GM19238 (cell line): ENCODE data around the gene BCL7A.
"Not testable (repeated sequence)": the region's sequence is repeated elsewhere in the genome, so short reads cannot be mapped to it uniquely, and the experiment has no call there.

Source experiments
- DNase-seq: peaks from one replicate; pipeline ENCODE4 v3.0.0; 2011; ENCODE audit warnings: low spot score; ENCODE audit not compliant: insufficient read length

BCL7A gene

GRCh38 chr12:122021822-122022392 lies at the start of gene BCL7A:
Gene BCL7A, plus strand, starts transcription at chr12:122021884. Its CDS starts 208 bp downstream, at chr12:122022092.
- DNase-seq = peak; percentile 60

- no peak for DNase-seq
These were observed 47.4 kb upstream of the BCL7A start for GRCh38 chr12:121974026-121974985.

DNA sequence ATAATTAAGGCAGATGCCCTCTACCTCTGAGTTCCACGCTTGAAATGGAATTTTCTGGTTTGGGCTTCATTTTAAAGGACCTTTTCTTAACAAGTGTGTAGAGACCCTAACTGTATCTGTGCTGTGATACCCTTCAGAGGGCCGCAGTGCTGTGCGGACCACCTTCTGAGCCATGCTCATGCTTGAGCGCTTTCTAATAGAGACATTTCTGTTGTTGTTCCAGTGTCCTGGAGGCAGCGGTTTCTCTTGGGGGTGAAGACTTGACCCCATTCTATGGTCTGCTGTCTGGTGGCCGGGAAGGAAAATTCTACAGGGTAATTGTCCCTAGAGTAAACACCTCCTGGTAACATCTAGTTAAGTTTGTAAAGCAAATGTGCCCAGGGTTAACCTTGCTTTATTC lies 46.7 kb upstream of the BCL7A start:
- DNase-seq = no peak

- no peak for DNase-seq
These were observed 44.7 kb upstream of the BCL7A start for GRCh38 chr12:121976950-121977349.

DNA sequence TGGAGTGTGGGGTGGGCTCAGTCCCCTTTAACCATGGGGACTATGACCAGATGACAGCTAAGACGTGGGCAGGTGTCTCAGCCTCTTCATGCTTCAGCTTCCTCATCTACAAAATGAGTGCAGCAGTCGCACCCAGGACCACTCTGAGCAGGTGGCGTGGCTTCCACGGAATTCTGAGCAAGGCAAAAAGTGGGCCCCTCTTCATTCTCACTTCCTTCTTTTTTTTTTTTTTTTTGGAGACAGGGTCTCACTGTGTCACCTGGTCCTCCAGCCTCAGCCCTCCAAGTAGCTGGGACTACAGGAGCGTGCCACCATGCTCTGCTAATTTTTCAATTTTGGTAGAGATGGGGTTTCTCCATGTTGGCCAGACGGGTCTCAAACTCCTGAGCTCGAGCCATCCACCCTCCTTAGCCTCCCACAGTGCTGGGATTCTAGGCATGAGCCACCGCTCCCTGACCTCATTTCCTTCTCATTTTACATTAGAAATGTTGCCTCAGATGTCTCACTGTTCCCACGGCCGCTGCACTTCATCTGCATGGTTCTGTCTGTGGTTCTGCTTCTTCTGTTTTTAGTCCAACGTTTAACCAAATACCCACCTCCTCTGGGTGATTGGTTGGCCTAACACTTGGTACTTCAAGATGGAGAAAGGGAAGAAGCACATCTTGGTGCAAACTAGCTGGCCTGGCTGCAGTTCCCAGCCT lies 41.3 kb upstream of the BCL7A start:
- no peak for DNase-seq

DNA sequence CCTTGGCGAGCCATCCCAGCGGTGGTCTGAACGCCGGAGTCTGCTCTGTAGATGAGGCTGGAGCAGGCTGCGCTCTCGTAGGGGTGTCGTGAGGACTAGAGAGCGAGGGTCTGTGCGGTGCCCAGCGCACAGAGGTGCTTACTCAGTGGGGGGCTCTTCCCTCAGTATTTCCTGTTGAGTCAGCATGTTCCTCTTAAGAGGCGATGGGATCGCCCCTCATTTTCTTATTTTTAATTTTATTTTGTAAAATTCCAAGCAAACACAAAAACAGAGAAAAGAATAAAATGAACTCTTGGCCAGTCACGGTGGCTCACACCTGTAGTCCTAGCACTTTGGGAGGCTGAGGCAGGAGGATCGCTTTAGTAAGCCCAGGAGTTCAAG lies 40.8 kb upstream of the BCL7A start:
- DNase-seq = no peak

GRCh38 chr12:121981456-121981855 lies 40.2 kb upstream of the BCL7A start:
- no peak for DNase-seq

DNA sequence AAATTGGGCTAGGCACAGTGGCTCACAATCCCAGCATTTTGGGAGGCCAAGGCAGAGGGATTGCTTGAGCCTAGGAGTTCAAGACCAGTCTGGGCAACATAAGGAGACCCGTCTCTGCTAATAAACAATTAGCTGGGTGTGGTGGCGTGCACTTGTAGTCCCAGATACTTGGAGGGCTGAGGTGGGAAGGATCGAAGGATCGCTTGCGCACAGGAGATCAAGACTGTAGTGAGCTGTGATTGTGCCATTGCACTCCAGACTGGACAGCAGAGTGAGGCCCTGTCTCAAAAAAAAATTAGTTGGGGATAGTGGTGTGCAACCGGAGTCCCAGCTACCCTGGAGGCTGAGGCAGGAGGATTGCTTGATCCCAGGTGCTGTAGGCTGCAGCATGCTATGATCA lies 38.7 kb upstream of the BCL7A start:
- DNase-seq = no peak

GRCh38 chr12:121983536-121984210 lies 38.0 kb upstream of the BCL7A start:
- no peak for DNase-seq

DNA sequence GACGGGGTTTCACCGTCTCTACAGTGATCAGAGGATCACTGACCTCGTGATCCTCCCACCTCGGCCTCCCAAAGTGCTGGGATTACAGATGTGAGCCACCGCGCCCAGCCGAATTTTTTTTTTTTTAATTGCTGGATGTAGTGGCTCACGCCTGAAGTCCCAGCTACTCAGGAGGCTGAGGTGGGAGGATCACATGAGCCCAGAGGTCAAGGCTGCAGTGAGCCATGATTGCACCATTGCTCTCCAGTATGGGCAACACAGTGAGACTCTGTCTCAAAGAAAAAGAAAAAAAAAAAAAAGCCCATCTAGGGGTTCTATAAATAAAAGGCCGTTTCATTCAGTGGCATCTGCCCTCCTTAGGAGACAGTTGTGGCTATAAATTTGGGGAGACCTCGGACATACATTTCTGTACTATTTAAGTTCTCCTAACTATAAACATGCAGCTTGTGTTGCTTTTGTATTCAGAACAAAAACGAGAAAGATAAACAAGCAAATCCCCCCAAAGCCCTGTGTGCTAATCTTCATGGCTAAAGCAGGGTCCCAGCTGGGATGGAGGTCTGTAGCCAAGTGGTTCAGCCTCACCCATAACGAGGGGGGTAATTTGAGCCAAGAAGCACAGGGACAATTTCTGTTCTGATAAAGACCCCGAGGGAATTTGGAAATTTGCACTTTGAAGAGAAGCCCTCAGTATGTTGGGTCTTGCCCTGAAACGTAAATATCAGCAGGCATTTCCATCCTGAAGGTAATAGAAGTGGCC lies 35.0 kb upstream of the BCL7A start:
- DNase-seq = no peak

- DNase-seq = not testable (repeated sequence)
These were observed 33.2 kb upstream of the BCL7A start for GRCh38 chr12:121988519-121988918.

DNA sequence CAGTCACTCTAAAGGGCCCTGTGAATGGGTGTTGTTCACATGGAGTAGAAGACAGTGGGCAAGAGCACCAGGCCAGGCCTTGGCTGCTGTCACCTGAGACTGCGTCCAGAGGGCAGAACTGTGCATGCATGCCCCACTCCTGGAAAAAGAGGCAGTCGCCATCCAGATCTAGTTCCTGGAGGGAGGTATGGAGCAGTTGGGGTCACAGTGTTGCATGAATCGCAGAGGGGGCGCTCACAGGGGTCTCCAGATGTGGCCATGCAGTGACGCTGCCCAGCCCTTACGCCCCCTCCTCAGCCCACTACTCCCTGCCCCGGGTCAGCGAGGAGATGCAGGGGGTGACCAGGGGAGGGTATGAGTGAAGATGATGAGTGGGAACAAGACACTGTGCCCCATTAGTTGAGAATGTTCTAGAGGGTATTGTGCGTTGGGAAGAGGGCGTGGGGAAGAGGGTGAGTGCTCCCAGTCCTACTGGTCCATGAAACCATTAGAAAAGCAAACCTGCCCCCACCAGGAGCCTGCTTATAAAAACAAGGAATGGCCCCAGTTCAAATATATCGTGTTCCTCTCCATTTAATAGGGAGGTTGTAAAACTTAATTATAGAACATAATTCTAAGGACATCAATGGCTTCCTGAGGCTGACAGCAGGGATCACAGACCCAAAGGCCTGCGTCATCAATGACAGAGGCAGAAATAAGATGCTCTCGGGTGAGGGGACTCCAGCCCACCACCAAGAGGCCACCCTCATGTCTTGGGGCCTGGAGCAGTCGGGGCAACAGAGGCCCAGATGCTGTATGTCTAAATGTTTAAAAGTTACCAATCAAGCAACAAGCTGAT lies 32.2 kb upstream of the BCL7A start:
- no peak for DNase-seq

DNA sequence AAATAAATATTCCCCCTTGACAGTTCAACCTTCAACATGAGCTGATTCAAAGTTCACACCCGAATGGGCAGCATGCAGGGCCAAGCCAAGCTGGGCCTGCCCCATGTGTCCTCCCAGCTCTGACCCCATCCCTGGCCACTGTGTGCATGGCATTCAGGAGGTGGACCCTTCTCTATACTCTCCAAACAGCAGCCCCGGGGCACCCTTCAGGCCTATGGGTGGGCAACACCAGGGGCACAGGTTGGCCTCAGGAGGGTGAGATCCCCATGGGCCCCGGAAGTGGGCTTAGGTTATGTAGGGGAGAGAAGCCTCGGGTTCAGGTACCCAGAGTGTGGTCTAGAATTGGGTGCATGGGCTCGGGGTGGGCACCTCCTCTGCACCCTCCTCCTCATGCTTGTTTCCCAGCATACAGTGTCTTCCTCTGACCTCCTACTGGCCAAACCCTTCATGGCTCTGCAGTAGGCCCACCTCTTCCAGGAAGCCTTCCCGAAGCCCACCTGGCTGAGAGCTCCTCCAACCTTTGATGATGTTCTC lies 31.5 kb upstream of the BCL7A start:
- DNase-seq = no peak

GRCh38 chr12:121990692-121991603 lies 30.7 kb upstream of the BCL7A start:
- DNase-seq = peak; percentile 60

DNA sequence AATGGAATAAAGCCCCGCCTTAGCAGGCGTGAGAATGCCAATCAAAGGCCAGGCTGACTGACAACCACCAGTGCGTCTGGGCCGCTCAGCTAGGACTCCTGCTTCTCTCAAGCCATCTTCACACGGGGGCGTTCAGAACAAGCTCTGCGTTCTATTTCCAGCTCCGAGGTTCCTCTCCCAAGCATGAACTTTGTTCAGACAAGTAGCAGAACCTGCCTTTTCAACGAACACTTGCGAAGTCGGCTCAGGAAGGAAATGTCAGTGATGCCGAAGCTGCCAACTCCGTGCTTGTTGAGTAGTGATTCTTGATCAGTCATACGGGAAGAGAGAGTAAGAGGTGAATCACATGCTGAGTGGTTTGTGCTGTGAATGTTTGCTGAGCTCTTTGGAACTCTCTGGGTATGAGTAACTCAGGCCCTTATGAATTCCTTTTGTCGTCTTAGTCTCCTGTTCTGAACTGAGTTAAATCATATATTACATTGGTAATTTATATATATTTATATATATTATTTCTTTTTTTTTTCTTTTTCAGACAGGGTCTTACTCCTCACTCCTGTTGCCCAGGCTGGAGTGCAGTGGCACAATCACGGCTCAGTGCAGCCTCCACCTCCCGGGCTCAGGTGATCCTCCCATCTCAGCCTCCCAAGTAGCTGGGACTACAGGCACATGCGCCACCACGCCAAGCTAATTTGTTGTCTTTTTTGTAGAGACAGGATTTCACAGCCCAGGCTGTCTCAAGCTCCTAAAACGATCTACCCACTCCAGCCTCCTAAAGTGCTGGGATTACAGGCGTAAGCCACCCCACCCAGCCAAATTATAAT lies 29.4 kb upstream of the BCL7A start:
- peak; percentile 60 for DNase-seq

GRCh38 chr12:121996050-121996944 lies 25.4 kb upstream of the BCL7A start:
- no peak for DNase-seq
